Right cardiac atrium (tissue), 5 donors: ENCODE data around the gene SHROOM2. TPM values are rescaled to one million over a fixed set of nuclear protein-coding genes. Genes with fewer than 3 reads are reported as not detected.
"Not testable (repeated sequence)": the region's sequence is repeated elsewhere in the genome, so short reads cannot be mapped to it uniquely, and the experiment has no call there.

Source experiments
- ATAC-seq, 2 donors: fragments of 200-7000 bp; cut with Tn5 transposase; one replicate each; pipeline versions ENCODE4 v1.8.0 to v1.9.1; 2020; ENCODE audit warnings: moderate library complexity in 2 of 2, mild to moderate bottlenecking in 1 of 2
- DNase-seq, 3 donors: peaks; one replicate each; pipeline ENCODE4 v3.0.0-alpha.2; 2020
- H3K27ac ChIP-seq: one replicate; pipeline ENCODE4 v1.5.1; 2013; ENCODE audit warnings: mild to moderate bottlenecking, low read length, control low read depth, moderate library complexity
- H3K27me3 ChIP-seq: one replicate; pipeline ENCODE4 v1.6.1; 2013; ENCODE audit not compliant: control insufficient read depth, insufficient read depth
- H3K4me1 ChIP-seq: one replicate; pipeline ENCODE4 v1.6.1; 2013; ENCODE audit warnings: low read length; ENCODE audit not compliant: control insufficient read depth, insufficient read depth
- H3K4me3 ChIP-seq: one replicate; pipeline ENCODE4 v1.5.1; 2013; ENCODE audit warnings: low read length, control low read depth
- H3K9me3 ChIP-seq: one replicate; pipeline ENCODE4 v1.6.1; 2013; ENCODE audit warnings: low read length; ENCODE audit not compliant: control insufficient read depth
- WGBS: extraction: QIAGEN DNeasy Blood & Tissue Kit; methylation state at CpG from one replicate; pipeline ENCODE4 v1.1.7; 2013; 5-methylcytosine and 5-hydroxymethylcytosine counted together
- intact Hi-C, 4 donors: fragments of 100-400 bp; cut with DNase I; formaldehyde crosslinking; loops; one replicate each; pipeline versions ENCODE4 v1.11.0 to v1.14.0; 2022 to 2023
- polyA plus RNA-seq: library from polyadenylated mRNA; stranded (reverse); fragments of 200-250 nt; gene quantifications from one replicate; pipeline ENCODE4 v1.2.3, GENCODE V29; 2013
- total RNA-seq, 4 donors: library from RNA; stranded (reverse); fragmentation: NEBNext Ultra II Directional; extraction: Animal tissue kit (Norgen Biotek cat#: 25700); gene quantifications; one replicate each; pipeline ENCODE4 v1.2.1, GENCODE V29; 2021
- donor health status: healthy with polysubstance abuse.
- donor health status: DM: no; HTN: yes; CAD: no.
- donor health status: DM: no; HTN: no; CAD: no.
- donor health status: DM: no; HTN: yes; CAD: no; lungs with severe emphysema.
- donor health status: DM: yes; HTN: yes; CAD: no.

The SHROOM2 gene
- total and polyA plus RNA-seq, 5 donors = 0.66 to 4.0 (median 2.5) TPM

- intact Hi-C loops = no loop called here
- DNase-seq (no peak), ATAC-seq (no peak)
- no peaks in the 10 kb centered on the region for H3K27me3 ChIP-seq
- peaks cover 2% of the 10 kb centered on the region for H3K9me3 ChIP-seq
- no peak overlapping the region for H3K27ac ChIP-seq
- 45% methylated on average over 8 of the region's 8 CpGs for WGBS
- no peak overlapping the region for H3K4me3 ChIP-seq
- no peaks in the 10 kb centered on the region for H3K4me1 ChIP-seq
Observed at GRCh38 chrX:9759337-9759736, 26.9 kb upstream of the SHROOM2 start.

- ATAC-seq (peak in 1 of 2 donors; percentile 52), DNase-seq (no peak)
- Histone ChIP-seq H3K27ac (no peak overlapping the region), H3K4me3 (no peak overlapping the region), H3K9me3 (no peaks in the 10 kb centered on the region), H3K27me3 (no peaks in the 10 kb centered on the region), H3K4me1 (no peaks in the 10 kb centered on the region)
- intact Hi-C loops = no loop called here
- WGBS = 17% methylated on average over 67 of the region's 67 CpGs
Observed at GRCh38 chrX:9765072-9765736, 21.0 kb upstream of the SHROOM2 start.

- ATAC-seq (peak in 1 of 2 donors; percentile 23), DNase-seq (no peak)
- Histone ChIP-seq H3K27ac (no peak within 1 kb of the TSS), H3K4me1 (no peaks in the 10 kb centered on the region), H3K27me3 (no peaks in the 10 kb centered on the region), H3K9me3 (no peaks in the 10 kb centered on the region), H3K4me3 (no peak within 1 kb of the TSS)
- intact Hi-C loops = no loop called here
- WGBS = 31% methylated on average over 25 of the region's 26 CpGs
Observed at GRCh38 chrX:9765737-9766097, 20.5 kb upstream of the SHROOM2 start, which contains the start of gene GPR143. Gene GPR143 (minus strand): TSS chrX:9765847. CDS start chrX:9765817, 30 bp downstream.

GRCh38 chrX:9767375-9767774 lies 18.9 kb upstream of the SHROOM2 start:
- Histone ChIP-seq H3K27ac (no peak overlapping the region), H3K27me3 (no peaks in the 10 kb centered on the region), H3K4me1 (no peaks in the 10 kb centered on the region), H3K4me3 (no peak overlapping the region), H3K9me3 (no peaks in the 10 kb centered on the region)
- ATAC-seq (peak in 1 of 2 donors; percentile 74), DNase-seq (no peak)
- WGBS = 39% methylated on average over 6 of the region's 6 CpGs
- intact Hi-C loops = no loop called here

GRCh38 chrX:9768321-9768839 lies 17.8 kb upstream of the SHROOM2 start:
- not testable (repeated sequence) for ATAC-seq

GRCh38 chrX:9770319-9770718 lies 15.9 kb upstream of the SHROOM2 start:
- Histone ChIP-seq H3K27me3 (no peaks in the 10 kb centered on the region), H3K4me1 (no peaks in the 10 kb centered on the region), H3K9me3 (no peaks in the 10 kb centered on the region), H3K4me3 (no peak overlapping the region), H3K27ac (no peak overlapping the region)
- 41% methylated on average over 1 of the region's 1 CpG for WGBS
- intact Hi-C loops = no loop called here
- ATAC-seq = peak in 1 of 2 donors; percentile 41
- DNase-seq = no peak

More at GRCh38 chrX:9768321-9768839, 17.8 kb upstream of the SHROOM2 start:
- H3K4me1 ChIP-seq, intact Hi-C loops, H3K4me3 ChIP-seq, H3K9me3 ChIP-seq, H3K27me3 ChIP-seq, DNase-seq, H3K27ac ChIP-seq: not testable (repeated sequence)
- 71% methylated on average over 5 of the region's 5 CpGs for WGBS

- no peaks in the 10 kb centered on the region for H3K9me3 ChIP-seq
- intact Hi-C loops = no loop called here
- DNase-seq (no peak), ATAC-seq (no peak)
- H3K27ac ChIP-seq = no peak overlapping the region
- H3K4me3 ChIP-seq = no peak overlapping the region
- H3K27me3 ChIP-seq = no peaks in the 10 kb centered on the region
- 86% methylated on average over 6 of the region's 6 CpGs for WGBS
- H3K4me1 ChIP-seq = no peaks in the 10 kb centered on the region
Observed at GRCh38 chrX:9772943-9773342, 13.3 kb upstream of the SHROOM2 start.

GRCh38 chrX:9775930-9776329 lies 10.3 kb upstream of the SHROOM2 start:
- H3K4me1 ChIP-seq = no peaks in the 10 kb centered on the region
- H3K27me3 ChIP-seq = no peaks in the 10 kb centered on the region
- DNase-seq = no peak
- H3K4me3 ChIP-seq = no peak overlapping the region
- 79% methylated on average over 8 of the region's 8 CpGs for WGBS
- intact Hi-C loops = no loop called here
- H3K27ac ChIP-seq = no peak overlapping the region
- ATAC-seq = no peak
- H3K9me3 ChIP-seq = no peaks in the 10 kb centered on the region

- 85% methylated on average over 7 of the region's 7 CpGs for WGBS
- DNase-seq (no peak), ATAC-seq (no peak)
- Histone ChIP-seq H3K27me3 (no peaks in the 10 kb centered on the region), H3K27ac (no peak overlapping the region), H3K9me3 (no peaks in the 10 kb centered on the region), H3K4me3 (no peak overlapping the region), H3K4me1 (no peaks in the 10 kb centered on the region)
- intact Hi-C loops = no loop called here
Observed at GRCh38 chrX:9781941-9782340, 4.3 kb upstream of the SHROOM2 start.

GRCh38 chrX:9784332-9784731 lies 1.9 kb upstream of the SHROOM2 start:
- H3K9me3 ChIP-seq = no peaks in the 10 kb centered on the region
- no peak overlapping the region for H3K27ac ChIP-seq
- H3K27me3 ChIP-seq = no peaks in the 10 kb centered on the region
- H3K4me3 ChIP-seq = no peak overlapping the region
- WGBS = 96% methylated on average over 8 of the region's 8 CpGs
- ATAC-seq (no peak), DNase-seq (no peak)
- intact Hi-C loops = no loop called here
- H3K4me1 ChIP-seq = no peaks in the 10 kb centered on the region

- Histone ChIP-seq H3K9me3 (no peaks in the 10 kb centered on the region), H3K4me1 (no peaks in the 10 kb centered on the region), H3K27me3 (no peaks in the 10 kb centered on the region), H3K4me3 (peak overlapping the region; percentile 90), H3K27ac (no peak overlapping the region)
- ATAC-seq = peak in 1 of 2 donors; percentile 31
- 10% methylated on average over 57 of the region's 58 CpGs for WGBS
- no peak for DNase-seq
- intact Hi-C loops = no loop called here
Observed at GRCh38 chrX:9785254-9785943, 830 bp upstream of the SHROOM2 start.
